ENCODE data around the gene FAM221A. TPM values are rescaled to one million over a fixed set of nuclear protein-coding genes. Genes with fewer than 3 reads are reported as not detected.

Gene FAM221A
- total and polyA plus RNA-seq, 11 donors = 2.6 to 6.7 (median 3.4) TPM

DNA sequence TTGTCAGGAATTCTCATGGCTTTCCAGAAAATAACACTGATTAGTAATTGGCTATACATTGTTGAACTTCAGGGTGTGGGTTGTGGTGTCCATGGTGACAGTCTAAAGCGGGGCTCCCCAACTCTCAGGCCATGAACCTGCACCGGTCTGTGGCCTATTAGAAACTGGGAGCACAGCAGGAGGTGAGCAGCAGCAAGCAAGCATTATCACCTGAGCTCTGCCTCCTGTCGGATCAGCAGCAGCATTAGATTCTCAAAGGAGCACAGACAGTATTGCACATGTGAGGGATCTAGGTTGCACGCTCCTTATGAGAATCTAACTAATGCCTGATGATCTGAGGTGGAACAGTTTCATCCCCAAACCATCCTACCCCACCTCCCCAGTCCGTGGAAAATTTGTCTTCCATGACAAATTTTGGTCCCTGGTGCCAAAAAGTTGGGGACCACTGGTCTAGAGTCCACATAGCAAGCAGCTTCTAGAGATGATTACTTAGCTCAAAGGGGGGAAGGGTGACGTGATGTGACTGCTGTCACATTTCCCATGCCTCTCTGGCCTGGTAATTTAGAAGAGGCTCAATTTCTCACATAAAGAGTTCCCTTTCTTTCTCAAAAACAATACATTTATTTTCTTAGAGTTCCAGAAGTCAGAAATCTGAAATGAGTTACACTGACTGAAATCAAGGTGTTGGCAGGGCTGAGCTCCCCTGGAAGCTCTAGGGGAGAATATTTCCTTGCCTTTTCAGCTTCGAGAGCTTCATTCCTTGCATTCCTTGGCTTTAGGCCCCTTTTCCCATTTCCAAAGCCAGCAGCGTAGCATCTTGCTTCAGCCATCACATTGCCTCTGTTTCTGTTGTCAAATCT is 17.6 kb upstream of the FAM221A start:
- intact Hi-C loops (cut with DNase I) = no loop called here

DNA sequence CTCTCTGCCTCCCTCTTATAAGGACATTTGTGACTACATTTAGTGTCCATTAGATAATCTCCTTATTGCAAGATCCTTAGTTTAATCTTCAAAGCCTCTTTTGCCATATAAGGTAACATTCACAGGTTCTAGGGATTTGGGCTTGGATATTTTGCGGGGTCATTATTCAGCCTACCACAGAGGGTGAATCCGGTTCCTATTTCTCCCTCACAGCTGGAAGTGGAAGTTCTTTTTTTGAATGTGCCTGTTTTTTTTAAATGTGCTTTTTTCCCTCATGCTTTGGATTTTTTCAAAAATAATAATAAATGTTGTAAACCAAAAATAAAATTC is 17.1 kb upstream of the FAM221A start:
- WGBS, 4 donors = 80 to 87% (median 81%) methylated on average over 2 of the region's 2 CpGs
- Histone ChIP-seq H3K9me3 (peaks cover 0 to 13% (median 0%) of the 10 kb centered on the region in 12 donors), H3K4me1 (no peaks in the 10 kb centered on the region), H3K36me3 (no peaks in the 10 kb centered on the region), H3K27ac (no peak overlapping the region), H3K4me3 (no peak overlapping the region), H3K27me3 (no peaks in the 10 kb centered on the region)
- ATAC-seq = no peak
- TF ChIP-seq POLR2A (IDR thresholded peaks at IDR 0.05) (no peak), CTCF (IDR thresholded peaks at IDR 0.05) (no peak)
- intact Hi-C loops (cut with DNase I) = no loop called here
- DNase-seq = no peak

More for the DNA sequence above, 17.6 kb upstream of the FAM221A start:
- TF ChIP-seq POLR2A (IDR thresholded peaks at IDR 0.05) (no peak), CTCF (IDR thresholded peaks at IDR 0.05) (no peak)
- no peaks in the 10 kb centered on the region for H3K27me3 ChIP-seq
- H3K9me3 ChIP-seq = peaks cover 0 to 13% (median 0%) of the 10 kb centered on the region in 12 donors
- ATAC-seq (no peak), DNase-seq (no peak)
- no peak overlapping the region for H3K27ac ChIP-seq
- no peaks in the 10 kb centered on the region for H3K36me3 ChIP-seq
- WGBS, 4 donors = 69 to 76% (median 71%) methylated on average over 8 of the region's 8 CpGs
- no peaks in the 10 kb centered on the region for H3K4me1 ChIP-seq
- H3K4me3 ChIP-seq = no peak overlapping the region

DNA sequence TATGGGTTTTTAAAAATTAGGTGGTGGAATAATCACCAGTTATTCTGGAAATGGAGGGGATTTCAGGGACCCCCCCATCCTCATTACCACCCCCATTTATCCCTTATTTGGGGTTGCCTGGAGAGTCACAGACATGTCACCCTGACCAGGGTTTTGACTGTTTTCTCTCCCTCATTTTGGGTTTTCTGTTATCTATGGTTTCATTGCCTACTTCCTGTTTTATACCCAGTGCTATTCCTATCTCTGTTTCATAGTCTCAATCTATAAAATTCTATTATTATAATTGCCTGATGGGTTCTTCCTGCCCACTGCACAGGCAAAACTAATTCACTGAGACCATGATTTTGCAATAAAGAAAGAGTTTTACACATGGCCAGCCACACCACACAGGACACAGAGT is 15.9 kb upstream of the FAM221A start:
- TF ChIP-seq CTCF (IDR thresholded peaks at IDR 0.05) = no peak
- no peaks in the 10 kb centered on the region for H3K4me1 ChIP-seq
- no peak overlapping the region for H3K4me3 ChIP-seq
- no peaks in the 10 kb centered on the region for H3K36me3 ChIP-seq
- intact Hi-C loops (cut with DNase I) = no loop called here
- DNase-seq (no peak), ATAC-seq (no peak)
- no peak overlapping the region for H3K27ac ChIP-seq
- H3K9me3 ChIP-seq = peaks cover 0 to 6% (median 0%) of the 10 kb centered on the region in 12 donors
- no peaks in the 10 kb centered on the region for H3K27me3 ChIP-seq

- WGBS, 4 donors = 65 to 80% (median 72%) methylated on average over 3 of the region's 3 CpGs
- intact Hi-C loops (cut with DNase I) = no loop called here
- no peak for DNase-seq
These were observed 8.0 kb upstream of the FAM221A start for GRCh38 chr7:23672033-23672432.

More at GRCh38 chr7:23672033-23672432, 8.0 kb upstream of the FAM221A start:
- ATAC-seq = no peak
- Histone ChIP-seq H3K27me3 (no peaks in the 10 kb centered on the region), H3K27ac (no peak overlapping the region), H3K9me3 (peaks cover 0 to 5% (median 0%) of the 10 kb centered on the region in 12 donors), H3K4me3 (no peak overlapping the region), H3K36me3 (no peaks in the 10 kb centered on the region), H3K4me1 (no peaks in the 10 kb centered on the region)
- TF ChIP-seq CTCF (IDR thresholded peaks at IDR 0.05) (no peak), POLR2A (IDR thresholded peaks at IDR 0.05) (no peak)

Data from heart left ventricle (tissue), 16 donors.